Muscle of back (tissue), 11 donors: ENCODE results near the gene SLC49A3. TPM values are rescaled to one million over a fixed set of nuclear protein-coding genes. Genes with fewer than 3 reads are reported as not detected.
"Not testable (repeated sequence)": the region's sequence is repeated elsewhere in the genome, so short reads cannot be mapped to it uniquely, and the experiment has no call there.

ENCODE experiments used
- DNase-seq, 3 donors: peaks; one replicate each; pipeline versions ENCODE4 v3.0.0 to v3.0.0-alpha.2; 2013
- polyA plus RNA-seq, 10 donors: library from polyadenylated mRNA; unstranded; fragments of 120-200 nt; gene quantifications; one replicate each; pipeline ENCODE4 v1.2.1, GENCODE V29; 2013; ENCODE audit not compliant: insufficient read length in 10 of 10

SLC49A3 gene
- polyA plus RNA-seq, 10 donors, result 9.0 to 25.2 (median 15.9) TPM

DNA sequence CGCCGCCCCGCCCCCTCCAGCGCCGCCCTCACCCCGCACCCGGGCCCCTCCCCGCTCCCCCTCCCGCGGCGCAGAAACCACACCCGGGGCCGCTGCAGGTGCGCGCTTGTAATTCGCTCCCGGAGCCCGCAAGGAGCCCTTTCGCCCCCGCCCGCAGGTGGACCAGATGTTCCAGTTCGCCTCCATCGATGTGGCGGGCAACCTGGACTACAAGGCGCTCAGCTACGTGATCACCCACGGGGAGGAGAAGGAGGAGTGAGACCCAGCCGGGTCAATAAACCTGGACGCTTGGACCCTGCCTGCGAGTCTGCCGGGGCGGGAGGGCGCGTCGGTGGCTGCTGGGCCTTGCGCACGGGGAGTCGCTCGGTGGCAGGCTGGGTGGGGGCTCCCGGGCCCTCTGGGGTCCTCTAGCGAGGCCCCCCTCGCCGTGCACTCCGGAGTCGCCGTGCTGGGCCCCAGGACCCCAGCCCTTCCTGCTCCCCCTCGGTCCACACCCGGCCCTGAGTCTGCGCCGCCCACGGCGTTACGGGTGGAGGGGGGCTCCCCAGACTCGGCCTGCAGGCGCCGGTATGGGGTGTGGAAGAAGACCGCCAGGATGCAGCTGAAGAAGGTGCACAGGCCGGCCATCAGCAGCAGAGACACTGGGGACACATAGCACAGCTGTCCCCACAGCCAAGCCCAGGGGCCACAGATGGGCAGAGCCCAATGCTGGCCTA lies 7.1 kb downstream of the SLC49A3 start:
- DNase-seq, result peak in 1 of 3 donors; percentile 44

DNA sequence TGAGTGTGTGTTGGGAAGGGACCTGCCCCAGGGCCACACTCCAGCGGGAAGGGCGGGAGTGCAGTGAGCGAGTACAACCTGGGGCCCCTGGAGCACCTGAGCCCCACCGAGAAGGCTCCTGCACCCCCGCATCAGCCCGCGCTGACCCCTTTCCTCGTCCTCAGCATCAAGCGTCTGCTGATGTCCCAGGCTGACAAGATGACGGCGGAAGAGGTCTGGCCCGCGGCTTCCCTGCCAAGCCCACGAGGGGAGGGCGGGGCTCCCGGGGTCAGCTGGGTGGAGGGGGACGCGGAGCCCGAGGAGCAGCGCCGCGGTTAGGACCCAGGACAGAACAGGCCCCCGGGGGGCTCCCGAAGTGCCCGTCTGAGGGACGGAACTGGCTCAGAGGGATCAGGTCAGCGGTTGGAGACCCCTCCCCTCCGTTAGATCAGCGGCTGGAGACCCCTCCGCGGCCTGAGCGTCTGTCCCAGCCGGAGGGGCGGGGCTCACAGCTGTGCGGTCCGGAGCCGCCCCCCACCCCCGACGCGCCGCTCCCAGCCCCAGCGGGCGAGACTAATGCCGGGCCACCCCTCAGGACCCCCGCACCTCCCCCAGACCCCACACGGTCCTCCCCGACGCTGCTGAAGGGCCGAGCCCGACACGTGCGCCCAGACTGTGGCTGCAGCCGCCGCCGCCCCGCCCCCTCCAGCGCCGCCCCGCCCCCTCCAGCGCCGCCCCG lies 7.9 kb downstream of the SLC49A3 start:
- DNase-seq, result peak in 2 of 3 donors; percentile 72 to 89

DNA sequence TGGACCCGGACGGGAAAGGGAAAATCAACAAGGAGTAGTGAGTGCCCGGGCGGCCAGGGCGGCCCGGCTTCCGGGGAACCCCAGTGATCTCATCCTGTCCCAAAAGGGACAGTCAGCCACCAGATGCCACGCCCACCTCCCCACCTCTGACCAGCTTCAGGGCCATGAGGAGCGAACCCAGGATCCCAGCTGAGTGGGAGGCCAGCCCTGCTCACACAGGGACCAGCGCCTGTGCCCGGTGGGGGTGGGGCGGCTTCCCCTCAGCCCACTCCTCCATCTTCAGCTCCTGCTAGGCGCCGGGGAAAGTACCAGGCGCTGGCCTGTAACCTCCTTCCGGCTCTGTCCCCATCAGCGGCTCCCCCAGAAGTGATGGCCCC lies 8.4 kb downstream of the SLC49A3 start:
- DNase-seq, result peak in 1 of 3 donors; percentile 45

DNA sequence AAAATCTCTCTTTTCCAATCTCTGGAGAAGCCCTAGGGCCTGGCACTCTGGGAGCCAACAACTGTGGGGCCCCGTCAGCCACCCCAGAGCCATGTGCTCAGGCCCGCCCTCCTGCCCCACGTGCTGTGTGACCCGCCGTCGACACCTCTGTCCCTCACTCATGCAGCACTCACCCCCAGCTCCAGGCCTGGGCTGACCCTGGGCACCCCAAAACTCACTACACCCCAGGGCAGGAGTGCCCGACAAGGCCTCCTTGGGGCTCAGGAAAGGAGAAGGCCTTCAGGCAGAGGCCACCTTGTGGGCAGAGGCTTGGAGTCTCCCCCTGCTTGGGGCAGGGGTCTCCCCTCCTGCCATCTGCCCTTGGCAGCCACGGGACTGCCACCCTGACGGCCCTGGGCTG lies 8.9 kb downstream of the SLC49A3 start:
- DNase-seq, result no peak

DNA sequence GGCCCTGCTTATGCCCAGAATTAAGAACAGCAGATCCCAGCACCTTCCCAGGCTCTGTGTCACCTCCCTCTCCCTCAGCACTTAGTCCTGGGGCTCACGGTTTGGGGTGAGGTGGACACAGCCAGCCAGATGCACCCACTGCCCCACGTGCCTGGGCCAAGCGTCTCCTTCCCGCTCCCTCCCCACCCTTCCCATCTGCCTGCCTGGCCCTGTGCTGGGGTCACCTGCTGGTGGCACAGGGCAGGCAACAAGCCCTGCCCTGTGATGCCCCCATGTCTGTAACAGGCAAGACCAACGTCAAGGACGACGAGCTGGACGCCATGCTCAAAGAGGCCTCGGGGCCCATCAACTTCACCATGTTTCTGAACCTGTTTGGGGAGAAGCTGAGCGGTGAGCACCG lies 9.3 kb downstream of the SLC49A3 start:
- no peak for DNase-seq

DNA sequence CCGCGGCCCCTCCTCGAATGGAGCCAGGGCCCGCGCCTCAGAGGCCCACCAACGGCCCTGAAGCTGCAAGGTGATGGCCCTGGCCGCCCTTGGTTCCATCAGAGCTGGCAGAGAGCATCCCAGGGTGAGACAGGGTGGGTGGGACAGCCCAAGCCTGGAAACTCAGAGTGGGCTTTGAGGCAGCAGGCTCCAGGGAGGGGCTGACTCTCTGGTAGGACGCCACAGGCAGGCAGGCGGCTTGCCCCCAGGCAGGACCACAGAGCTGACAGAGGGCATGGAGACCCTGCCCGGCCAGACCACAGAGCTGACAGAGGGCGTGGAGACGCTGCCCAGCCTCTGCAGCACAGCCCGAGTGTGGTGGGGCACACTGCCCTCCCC lies 9.9 kb downstream of the SLC49A3 start:
- no peak for DNase-seq

DNA sequence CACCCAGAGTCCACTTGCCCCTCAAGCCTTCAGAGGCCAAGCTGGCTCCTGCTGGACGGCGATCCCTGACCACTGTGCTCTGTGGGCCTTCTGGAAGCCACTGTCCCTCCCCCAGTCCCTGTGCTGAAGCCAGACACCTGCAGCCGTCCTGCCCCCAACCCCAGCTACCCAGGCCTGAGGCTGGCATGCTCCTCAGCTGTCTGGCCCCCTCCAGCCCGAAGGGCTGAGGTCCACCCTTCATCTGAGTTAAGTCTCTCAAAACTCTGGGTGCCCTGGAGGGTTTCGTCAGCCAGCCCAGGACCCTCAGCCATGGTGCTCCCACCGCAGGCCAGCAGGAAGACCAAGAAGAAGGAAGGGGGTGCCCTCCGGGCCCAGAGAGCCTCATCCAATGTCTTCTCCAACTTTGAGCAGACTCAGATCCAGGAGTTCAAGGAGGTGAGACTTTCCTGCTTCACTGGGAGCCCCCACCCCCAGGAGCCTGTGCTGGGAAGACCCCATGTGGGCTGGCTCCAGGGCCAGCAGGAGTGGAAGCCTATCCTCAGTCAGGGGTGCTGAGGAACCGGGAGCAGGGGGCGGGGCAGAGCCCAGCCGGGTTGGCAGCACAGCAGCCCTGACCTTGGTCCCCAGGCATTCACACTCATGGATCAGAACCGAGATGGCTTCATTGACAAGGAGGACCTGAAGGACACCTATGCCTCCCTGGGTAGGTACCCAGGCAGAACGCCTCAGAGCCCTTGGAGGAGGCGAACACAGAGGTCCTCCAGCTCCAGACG lies 10.4 kb downstream of the SLC49A3 start:
- DNase-seq, result no peak

DNA sequence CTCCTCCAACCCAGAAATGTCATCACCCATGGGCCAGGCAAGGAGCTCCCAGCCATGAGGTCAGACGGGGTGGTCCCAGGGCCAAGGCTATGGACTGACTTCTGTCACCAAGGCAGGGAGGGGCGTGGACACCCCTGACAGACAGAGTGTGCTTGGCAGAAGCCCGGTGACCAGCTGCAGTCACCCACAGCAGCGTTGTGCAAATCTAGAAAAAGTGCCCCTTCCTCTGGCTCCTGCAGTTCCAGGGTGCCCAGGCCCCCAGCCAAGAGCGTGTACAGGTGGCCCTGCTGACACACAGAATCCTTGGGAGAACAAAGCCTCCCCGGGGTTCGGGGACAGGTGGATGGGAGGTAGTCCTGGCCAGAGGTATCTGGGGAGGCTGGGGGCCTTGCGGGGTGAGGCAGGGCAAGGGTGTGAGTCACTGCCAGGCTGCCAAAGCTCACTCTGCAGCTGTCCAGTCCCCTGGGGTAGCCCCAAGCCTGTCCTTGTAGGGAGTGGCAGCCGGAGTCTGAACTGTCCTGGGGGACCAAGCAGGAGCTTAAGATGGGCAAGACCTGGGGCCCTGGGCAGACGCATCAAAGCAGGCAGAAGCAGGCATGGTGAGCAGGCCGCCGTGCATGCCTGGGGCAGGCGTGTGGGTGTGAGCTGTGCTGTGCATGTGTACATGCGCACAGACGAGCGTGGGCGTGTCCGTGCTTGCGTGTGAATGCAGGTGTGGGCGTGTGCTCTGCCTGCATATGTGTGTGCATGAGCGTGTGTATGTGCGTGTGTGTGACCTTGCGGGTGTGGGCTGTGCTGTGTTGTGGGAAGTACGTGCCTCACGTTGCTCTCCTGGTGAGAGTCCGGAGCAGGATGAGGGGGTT lies 11.3 kb downstream of the SLC49A3 start:
- peak in 1 of 3 donors; percentile 52 for DNase-seq

DNA sequence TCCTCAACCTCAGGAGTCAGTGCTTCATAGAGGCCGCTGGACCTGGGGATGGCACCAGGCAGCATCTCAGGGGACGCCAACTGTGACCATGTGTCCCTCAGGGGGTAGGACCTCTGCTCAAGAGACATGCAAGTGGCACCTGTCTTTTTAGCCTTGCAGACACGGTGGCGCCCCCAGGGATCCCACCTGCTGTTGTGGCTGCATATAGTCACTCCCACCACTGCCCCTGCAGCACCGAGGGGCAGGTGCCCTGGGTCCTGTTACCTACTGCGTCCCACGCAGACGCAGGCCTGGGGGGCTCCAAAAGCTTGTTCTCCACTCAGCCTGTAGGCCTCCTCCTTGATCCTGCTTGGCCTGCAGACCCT lies 12.1 kb downstream of the SLC49A3 start:
- DNase-seq, result peak in 1 of 3 donors; percentile 53

DNA sequence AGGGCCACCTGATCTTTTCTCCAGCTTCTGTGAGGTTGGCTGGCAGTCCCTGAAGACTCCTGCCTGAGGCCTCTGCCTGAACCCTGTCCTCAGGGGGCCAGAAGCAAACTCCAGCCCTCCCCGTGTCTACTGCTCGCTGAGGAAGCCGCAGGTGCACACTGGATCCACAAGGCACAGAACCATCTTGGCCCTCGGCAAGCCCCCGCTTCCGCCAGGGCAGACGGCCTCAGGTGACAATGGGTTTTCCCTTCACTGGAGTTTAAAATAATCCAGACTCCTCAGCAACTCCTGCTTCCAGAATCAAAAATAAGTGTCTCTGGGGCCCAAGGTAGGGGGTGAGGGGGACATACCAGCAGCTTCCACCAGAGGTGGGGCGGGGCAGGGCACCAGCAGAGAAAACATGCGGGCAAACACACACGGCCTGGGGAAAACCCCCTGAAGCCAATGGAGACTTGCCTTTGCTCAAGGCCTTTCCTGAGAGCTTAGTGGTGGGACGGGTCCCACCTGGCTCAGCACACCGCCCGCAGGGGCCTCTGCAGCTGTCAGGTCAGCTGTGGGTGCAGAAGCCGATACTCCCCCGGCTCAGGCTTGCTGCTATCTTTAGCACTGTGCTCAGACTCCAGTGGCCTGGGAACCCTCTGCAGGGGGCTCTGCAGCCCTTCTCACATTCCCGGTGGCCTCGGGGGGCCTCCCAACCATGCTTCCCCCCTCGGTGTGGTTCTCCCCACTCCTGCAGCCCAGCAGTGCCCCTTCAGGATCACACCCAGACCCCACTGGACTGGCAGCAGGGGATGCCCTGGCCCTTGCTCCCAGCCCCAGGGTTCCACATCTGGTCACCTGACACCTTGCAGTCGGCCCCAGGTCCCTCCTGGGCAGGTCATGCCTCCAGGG lies 12.7 kb downstream of the SLC49A3 start:
- peak in 2 of 3 donors; percentile 51 to 57 for DNase-seq

DNA sequence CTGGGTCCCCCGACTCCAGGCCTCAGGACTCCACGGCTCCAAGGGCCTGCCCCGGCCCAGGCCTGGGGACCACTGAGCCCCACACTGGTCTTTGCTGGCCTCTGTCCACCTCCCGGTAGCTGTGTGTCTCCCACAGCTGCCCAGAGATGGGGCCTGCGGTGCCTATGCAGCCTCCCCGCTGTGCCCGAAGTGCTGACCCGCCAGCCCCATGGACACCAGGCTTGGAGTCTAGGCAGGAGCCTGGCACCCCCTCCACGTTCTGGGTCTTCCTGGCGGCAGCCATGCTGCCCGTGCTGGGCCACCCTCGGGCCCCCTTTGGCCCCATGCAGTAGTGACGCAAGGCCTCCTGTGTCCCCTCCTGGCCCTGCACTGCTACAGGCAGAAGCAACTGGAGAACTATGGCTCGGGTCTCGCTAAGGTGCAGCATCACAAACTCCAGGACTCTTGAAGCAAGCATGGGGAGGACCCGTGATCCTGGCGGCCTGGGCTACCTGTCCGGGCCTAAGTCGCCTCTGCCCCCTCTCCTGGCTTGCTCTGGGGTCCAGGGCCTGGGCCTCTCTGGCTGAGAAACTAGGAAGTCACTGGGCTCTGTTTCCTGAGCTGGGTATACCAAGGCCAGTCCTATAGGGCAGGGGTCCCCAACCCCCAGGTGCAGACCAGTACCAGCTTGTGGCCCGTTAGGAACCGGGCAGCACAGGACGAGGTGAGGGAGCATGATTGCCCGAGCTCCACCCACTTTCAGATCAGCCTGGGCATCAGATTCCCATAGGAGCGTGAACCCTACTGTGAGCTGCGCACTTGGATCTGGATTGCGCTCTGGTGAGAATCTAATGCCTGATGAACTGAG lies 13.7 kb downstream of the SLC49A3 start:
- DNase-seq, result no peak

DNA sequence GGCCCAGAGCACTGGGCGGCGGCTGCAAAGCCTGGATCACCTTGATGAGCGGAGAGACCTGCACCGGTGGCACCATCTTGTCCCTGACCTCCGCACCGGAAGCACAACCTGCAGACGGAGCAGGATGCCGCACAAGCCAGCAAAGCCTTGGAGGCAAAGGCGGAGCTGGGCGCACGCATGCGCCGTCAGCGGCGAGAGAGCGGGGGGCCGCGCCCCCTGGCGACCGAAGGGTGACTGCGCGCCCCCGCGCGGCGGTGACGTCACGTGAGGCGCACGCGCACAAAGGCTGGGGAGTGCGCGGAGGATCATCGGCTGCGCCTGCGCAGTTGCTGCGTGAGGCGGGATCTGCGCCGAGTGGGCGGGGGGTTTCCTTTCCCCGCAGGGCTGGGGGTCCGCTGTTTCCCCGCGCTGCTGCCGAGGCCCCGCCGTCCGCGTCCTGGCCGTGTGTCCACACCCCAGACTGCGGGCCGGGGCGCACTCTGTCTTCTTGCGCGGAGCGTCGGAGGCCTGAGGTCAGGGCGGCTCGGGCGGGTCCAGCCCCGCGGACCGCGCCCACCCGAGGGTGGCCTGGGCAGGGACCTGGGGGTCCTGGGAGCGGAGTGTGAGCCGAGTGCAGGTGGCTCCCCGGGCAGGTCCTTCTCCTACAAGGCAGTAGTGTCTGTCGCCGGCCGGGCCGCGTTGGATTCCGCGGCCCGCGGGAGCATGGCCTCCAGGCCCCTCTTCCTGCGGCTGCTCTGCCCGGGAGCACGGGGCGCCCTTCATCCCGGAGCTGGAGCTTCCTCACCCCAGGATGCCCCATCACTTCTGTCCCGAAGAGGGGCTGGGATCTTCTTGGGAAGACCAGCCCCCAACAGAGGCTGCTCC lies 14.5 kb downstream of the SLC49A3 start, which contains the start of the genes ATP5ME and MYL5:
Gene ATP5ME, minus strand, starts transcription at position 105 of the 864 bp plus-strand sequence. Its CDS starts 29 bp downstream, at position 76.
Gene MYL5, plus strand, starts transcription at position 371 of the 864 bp plus-strand sequence. CDS start 3,485 bp downstream, outside the sequence.
- peak; percentile 97 to 100 (median 99) for DNase-seq

DNA sequence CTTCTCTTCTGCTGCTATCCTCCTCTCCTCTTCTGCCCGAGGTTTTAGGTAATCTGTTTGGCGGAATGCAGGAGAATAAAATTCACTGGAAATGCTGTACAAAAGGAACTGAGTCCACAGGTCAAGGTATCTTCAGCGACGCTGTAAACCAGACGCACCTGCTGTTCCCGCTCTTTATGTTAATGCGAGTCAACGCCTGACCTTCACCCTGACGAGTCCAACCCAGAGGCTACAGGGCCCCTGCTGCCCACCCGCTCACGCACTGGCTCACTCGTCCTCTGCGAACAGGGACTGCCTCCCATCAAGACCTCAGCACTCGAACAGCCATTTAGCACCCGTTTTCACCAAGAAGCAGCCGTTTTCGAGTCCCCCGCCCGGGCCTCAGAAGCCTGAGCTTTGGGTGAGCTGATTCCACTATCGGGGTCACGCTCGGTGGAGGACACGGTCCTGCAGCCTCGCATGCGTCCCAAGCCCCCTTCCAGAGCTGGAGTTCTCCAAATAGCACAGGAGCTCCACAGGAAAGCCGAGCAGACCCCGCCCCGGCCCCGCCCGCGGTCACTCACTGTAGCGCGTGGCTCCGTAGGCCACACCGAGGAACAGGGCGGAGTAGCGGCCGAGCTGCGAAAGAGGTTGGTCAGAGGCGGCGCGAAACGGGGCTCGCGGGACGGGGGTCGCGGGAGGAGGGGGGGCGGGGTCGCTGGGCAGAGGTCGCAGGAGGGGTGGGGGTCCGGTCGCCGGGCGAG lies 15.4 kb downstream of the SLC49A3 start:
- peak in 1 of 3 donors; percentile 56 for DNase-seq

DNA sequence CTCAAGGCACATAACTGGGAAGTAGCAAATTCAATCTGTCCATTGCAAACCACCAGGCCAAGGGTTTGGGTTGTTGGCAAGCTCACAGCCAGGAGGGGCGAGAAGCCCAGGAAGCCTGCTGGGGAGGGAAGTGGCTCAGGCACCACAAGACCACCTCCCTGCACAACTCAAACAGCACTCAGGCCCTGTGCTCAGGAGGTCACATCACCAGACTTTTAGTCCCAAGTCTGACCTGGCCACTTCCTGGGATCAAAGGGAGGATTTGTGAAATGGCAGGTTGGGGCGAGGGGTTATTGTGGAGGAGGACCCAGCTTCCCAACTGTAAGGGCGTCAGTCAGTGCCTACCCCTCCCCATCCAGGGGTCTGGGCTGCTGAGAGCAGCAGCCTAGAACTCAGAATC lies 17.2 kb downstream of the SLC49A3 start:
- DNase-seq, result no peak

DNA sequence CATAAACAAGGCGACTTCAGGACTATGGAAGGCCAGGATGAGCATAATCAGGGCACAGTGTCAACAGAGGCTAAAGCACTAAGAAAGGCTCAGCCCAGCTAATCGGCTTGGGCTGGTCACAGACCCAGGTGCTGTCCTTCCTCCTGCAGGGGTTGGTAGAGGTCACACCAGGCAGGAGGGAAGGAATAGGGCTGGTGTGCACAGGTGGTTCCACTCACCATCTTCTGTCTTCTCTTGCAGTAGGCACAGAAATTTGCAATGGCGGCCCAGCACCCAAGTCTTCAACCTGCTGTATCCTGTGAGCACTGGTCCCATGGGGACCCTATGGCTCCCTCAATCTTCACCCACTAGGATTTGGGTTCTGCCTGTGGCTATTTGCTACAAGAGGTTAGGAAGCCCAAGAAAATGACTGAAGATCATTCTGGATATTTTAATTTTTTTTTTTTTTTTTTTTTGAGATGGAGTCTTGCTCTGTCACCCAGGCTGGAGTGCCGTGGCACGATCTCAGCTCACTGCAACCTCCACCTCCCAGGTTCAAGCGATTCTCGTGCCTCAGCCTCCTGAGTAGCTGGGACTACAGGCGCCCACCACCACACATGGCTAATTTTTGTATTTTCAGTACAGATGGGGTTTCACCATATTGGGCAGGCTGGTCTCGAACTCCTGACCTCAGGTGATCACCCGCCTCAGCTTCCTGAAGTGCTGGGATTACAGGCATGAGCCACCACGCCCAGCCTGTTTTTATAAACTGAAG lies 19.0 kb downstream of the SLC49A3 start:
- DNase-seq, result not testable (repeated sequence)

DNA sequence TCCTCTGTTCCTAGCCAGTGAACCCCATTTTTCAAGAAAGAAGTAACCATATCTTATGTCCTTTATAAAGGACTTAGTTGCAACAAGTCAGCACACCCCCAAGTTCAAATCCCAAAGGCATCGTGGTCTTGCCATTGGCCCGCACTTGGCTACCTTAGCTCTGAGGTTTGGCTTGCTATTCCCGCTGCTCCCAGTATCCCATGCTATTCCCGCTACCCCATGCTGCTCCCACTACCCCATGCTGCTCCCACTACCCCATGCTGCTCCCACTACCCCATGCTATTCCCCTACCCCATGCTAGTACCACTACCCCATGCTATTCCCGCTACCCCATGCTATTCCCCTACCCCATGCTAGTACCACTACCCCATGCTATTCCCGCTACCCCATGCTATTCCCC lies 20.7 kb downstream of the SLC49A3 start:
- not testable (repeated sequence) for DNase-seq

DNA sequence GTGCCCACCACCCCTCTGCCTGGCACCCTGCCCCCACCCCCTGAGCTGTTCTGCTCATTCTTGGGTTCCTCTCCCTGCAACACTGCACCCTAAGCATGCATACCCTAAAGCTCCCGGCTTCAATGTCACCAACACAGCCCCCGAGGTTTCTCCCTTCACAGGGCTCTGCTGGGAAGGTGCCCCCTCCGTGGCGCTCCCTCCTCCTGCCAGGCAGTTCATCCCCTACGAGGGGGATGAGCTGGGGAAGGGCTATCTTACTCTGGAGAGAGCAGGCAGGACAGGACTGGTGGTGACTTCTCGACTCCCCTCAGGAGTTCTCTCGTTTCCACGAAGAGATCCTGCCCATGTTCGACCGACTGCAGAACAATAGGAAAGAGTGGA lies 21.4 kb downstream of the SLC49A3 start:
- DNase-seq, result no peak
